ENCODE results near the gene LRRK1. TPM values are rescaled to one million over a fixed set of nuclear protein-coding genes. Genes with fewer than 3 reads are reported as not detected.

LRRK1 gene
- total and polyA plus RNA-seq, 11 donors = 1.3 to 12.7 (median 2.1) TPM

- peaks cover 9 to 46% (median 16%) of the 10 kb centered on the region in 9 donors for H3K27me3 ChIP-seq
- H3K9me3 ChIP-seq = peaks cover 0 to 4% (median 0%) of the 10 kb centered on the region in 12 donors
- no peak overlapping the region for H3K27ac ChIP-seq
- DNase-seq = no peak
- intact Hi-C loops (cut with DNase I) = loop anchor here in 1 of 10 donors (2.0 kb wide), 1 partner anchor 52 kb away; no protein-coding TSS in a partner anchor
- peak in 1 of 4 donors; percentile 20 for ATAC-seq
- TF ChIP-seq POLR2A (IDR thresholded peaks at IDR 0.05) = no peak
- TF ChIP-seq, protein P1, sequence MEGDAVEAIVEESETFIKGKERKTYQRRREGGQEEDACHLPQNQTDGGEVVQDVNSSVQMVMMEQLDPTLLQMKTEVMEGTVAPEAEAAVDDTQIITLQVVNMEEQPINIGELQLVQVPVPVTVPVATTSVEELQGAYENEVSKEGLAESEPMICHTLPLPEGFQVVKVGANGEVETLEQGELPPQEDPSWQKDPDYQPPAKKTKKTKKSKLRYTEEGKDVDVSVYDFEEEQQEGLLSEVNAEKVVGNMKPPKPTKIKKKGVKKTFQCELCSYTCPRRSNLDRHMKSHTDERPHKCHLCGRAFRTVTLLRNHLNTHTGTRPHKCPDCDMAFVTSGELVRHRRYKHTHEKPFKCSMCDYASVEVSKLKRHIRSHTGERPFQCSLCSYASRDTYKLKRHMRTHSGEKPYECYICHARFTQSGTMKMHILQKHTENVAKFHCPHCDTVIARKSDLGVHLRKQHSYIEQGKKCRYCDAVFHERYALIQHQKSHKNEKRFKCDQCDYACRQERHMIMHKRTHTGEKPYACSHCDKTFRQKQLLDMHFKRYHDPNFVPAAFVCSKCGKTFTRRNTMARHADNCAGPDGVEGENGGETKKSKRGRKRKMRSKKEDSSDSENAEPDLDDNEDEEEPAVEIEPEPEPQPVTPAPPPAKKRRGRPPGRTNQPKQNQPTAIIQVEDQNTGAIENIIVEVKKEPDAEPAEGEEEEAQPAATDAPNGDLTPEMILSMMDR (IDR thresholded peaks at IDR 0.05) = no peak
- peaks cover 0 to 8% (median 0%) of the 10 kb centered on the region in 9 donors for H3K36me3 ChIP-seq
- WGBS, 4 donors = 22 to 82% (median 47%) methylated on average over 6 to 36 of the region's 36 CpGs
- peaks cover 0 to 14% (median 1%) of the 10 kb centered on the region in 12 donors for H3K4me1 ChIP-seq
- peak overlapping the region in 9 of 12 donors; percentile 7 to 42 (median 31) for H3K4me3 ChIP-seq
Measured at GRCh38 chr15:100972975-100973350, 53.8 kb downstream of the LRRK1 start.

- peaks cover 0 to 14% (median 1%) of the 10 kb centered on the region in 12 donors for H3K4me1 ChIP-seq
- peaks cover 9 to 46% (median 16%) of the 10 kb centered on the region in 9 donors for H3K27me3 ChIP-seq
- no peak overlapping the region for H3K27ac ChIP-seq
- H3K9me3 ChIP-seq = peaks cover 0 to 4% (median 0%) of the 10 kb centered on the region in 12 donors
- intact Hi-C loops (cut with DNase I) = loop anchor here in 1 of 10 donors (2.0 kb wide), 1 partner anchor 53 kb away; no protein-coding TSS in a partner anchor
- peak in 1 of 5 donors; percentile 49 for DNase-seq
- H3K4me3 ChIP-seq = peak overlapping the region in 11 of 12 donors; percentile 7 to 42 (median 30)
- peaks cover 0 to 8% (median 0%) of the 10 kb centered on the region in 9 donors for H3K36me3 ChIP-seq
- TF ChIP-seq POLR2A (IDR thresholded peaks at IDR 0.05) = no peak
- TF ChIP-seq, protein P1 (IDR thresholded peaks at IDR 0.05) = no peak
- 8 to 31% (median 17%) methylated on average over 19 to 90 of the region's 90 CpGs for WGBS, 4 donors
- ATAC-seq = peak in 1 of 4 donors; percentile 18
Measured at GRCh38 chr15:100973351-100974111, 54.4 kb downstream of the LRRK1 start.

- H3K4me1 ChIP-seq = peaks cover 0 to 14% (median 1%) of the 10 kb centered on the region in 12 donors
- no peak for ATAC-seq
- peaks cover 9 to 45% (median 16%) of the 10 kb centered on the region in 9 donors for H3K27me3 ChIP-seq
- intact Hi-C loops (cut with DNase I) = no loop called here
- no peak overlapping the region for H3K27ac ChIP-seq
- DNase-seq = no peak
- H3K9me3 ChIP-seq = peaks cover 0 to 10% (median 0%) of the 10 kb centered on the region in 12 donors
- TF ChIP-seq POLR2A (IDR thresholded peaks at IDR 0.05) = no peak
- TF ChIP-seq, protein P1 (IDR thresholded peaks at IDR 0.05) = no peak
- no peak overlapping the region for H3K4me3 ChIP-seq
- H3K36me3 ChIP-seq = peaks cover 0 to 8% (median 0%) of the 10 kb centered on the region in 9 donors
- 71 to 81% (median 74%) methylated on average over 4 of the region's 4 CpGs for WGBS, 4 donors
Measured at GRCh38 chr15:100975043-100975442, 55.9 kb downstream of the LRRK1 start.

GRCh38 chr15:100980410-100981046, 61.4 kb downstream of the LRRK1 start:
- intact Hi-C loops (cut with DNase I) = loop anchor here in 1 of 10 donors (5.0 kb wide), 1 partner anchor 48 kb away; no protein-coding TSS in a partner anchor
- no peaks in the 10 kb centered on the region for H3K4me1 ChIP-seq
- H3K4me3 ChIP-seq = no peak overlapping the region
- H3K27me3 ChIP-seq = peaks cover 0 to 10% (median 0%) of the 10 kb centered on the region in 9 donors
- H3K9me3 ChIP-seq = peaks cover 0 to 13% (median 0%) of the 10 kb centered on the region in 12 donors
- DNase-seq = no peak
- TF ChIP-seq, protein P1 (IDR thresholded peaks at IDR 0.05) = no peak
- TF ChIP-seq POLR2A (IDR thresholded peaks at IDR 0.05) = no peak
- WGBS, 4 donors = 79 to 95% (median 87%) methylated on average over 4 of the region's 4 CpGs
- ATAC-seq = no peak
- H3K27ac ChIP-seq = no peak overlapping the region
- peaks cover 0 to 10% (median 0%) of the 10 kb centered on the region in 9 donors for H3K36me3 ChIP-seq
